Liver (tissue), 9 donors: ENCODE results near the gene OR51I2. TPM values are rescaled to one million over a fixed set of nuclear protein-coding genes. Genes with fewer than 3 reads are reported as not detected.

ENCODE experiments used
- DNase-seq: peaks from one replicate; pipeline ENCODE4 v3.0.0-alpha.2; 2017; ENCODE audit warnings: low spot score
- H3K27ac ChIP-seq, 2 donors: one replicate each; pipeline ENCODE4 v1.7.0; 2013; ENCODE audit warnings: inconsistent platforms in 2 of 2, low read length in 2 of 2, control low read depth in 1 of 2, low read depth in 1 of 2, mild to moderate bottlenecking in 1 of 2
- H3K27me3 ChIP-seq, 4 donors: one replicate each; pipeline versions ENCODE4 v1.6.1 to v1.7.0; 2013; ENCODE audit warnings: low read length in 3 of 4, inconsistent platforms in 1 of 4, mild to moderate bottlenecking in 1 of 4, moderate library complexity in 1 of 4; ENCODE audit not compliant: control insufficient read depth in 4 of 4, insufficient read depth in 4 of 4
- H3K36me3 ChIP-seq, 4 donors: one replicate each; pipeline versions ENCODE4 v1.6.1 to v1.7.0; 2013; ENCODE audit warnings: low read length in 3 of 4, mild to moderate bottlenecking in 3 of 4, low read depth in 1 of 4, moderate library complexity in 1 of 4; ENCODE audit not compliant: control insufficient read depth in 4 of 4, insufficient read depth in 3 of 4
- H3K4me1 ChIP-seq, 4 donors: one replicate each; pipeline versions ENCODE4 v1.6.1 to v1.7.0; 2013; ENCODE audit warnings: low read length in 3 of 4, mild to moderate bottlenecking in 3 of 4, moderate library complexity in 1 of 4; ENCODE audit not compliant: control insufficient read depth in 4 of 4, insufficient read depth in 4 of 4
- H3K4me3 ChIP-seq, 3 donors: one replicate each; pipeline versions ENCODE4 v1.6.1 to v1.7.0; 2013; ENCODE audit warnings: low read length in 3 of 3, control low read depth in 1 of 3, low read depth in 1 of 3, mild to moderate bottlenecking in 1 of 3
- H3K9ac ChIP-seq, 2 donors: one replicate each; pipeline ENCODE4 v1.7.0; 2013; ENCODE audit warnings: low read length in 2 of 2, mild to moderate bottlenecking in 2 of 2, moderate library complexity in 2 of 2, control low read depth in 1 of 2, low read depth in 1 of 2
- H3K9me3 ChIP-seq, 4 donors: one replicate each; pipeline versions ENCODE4 v1.6.1 to v1.7.0; 2013; ENCODE audit warnings: low read length in 3 of 4; ENCODE audit not compliant: control insufficient read depth in 4 of 4
- EGR1 ChIP-seq, 2 donors: IDR thresholded peaks; 2 replicates each; pipeline ENCODE4 v1.6.1; 2016 to 2018; ENCODE audit warnings: antibody characterized with exemption in 2 of 2, low read depth in 2 of 2
- FOXA1 ChIP-seq: IDR thresholded peaks from 2 replicates; pipeline ENCODE4 v1.6.1; 2016; ENCODE audit warnings: antibody characterized with exemption
- FOXA2 ChIP-seq: IDR thresholded peaks from 2 replicates; pipeline ENCODE4 v1.6.1; 2016; ENCODE audit warnings: antibody characterized with exemption
- GABPA ChIP-seq, 2 donors: IDR thresholded peaks in 1 of 2; conservative IDR thresholded peaks in 1 of 2; 2 replicates each; pipeline ENCODE4 v1.6.1; 2016; ENCODE audit warnings: antibody characterized with exemption in 2 of 2, mild to moderate bottlenecking in 1 of 2, moderate library complexity in 1 of 2
- HNF4A ChIP-seq, 2 donors: conservative IDR thresholded peaks; 2 replicates each; pipeline ENCODE4 v1.6.1; 2016; ENCODE audit warnings: antibody characterized with exemption in 2 of 2, mild to moderate bottlenecking in 2 of 2
- HNF4G ChIP-seq: IDR thresholded peaks from 2 replicates; pipeline ENCODE4 v1.6.1; 2016; ENCODE audit warnings: antibody characterized with exemption
- JUND ChIP-seq, 2 donors: IDR thresholded peaks; 2 replicates each; pipeline ENCODE4 v1.6.1; 2016; ENCODE audit warnings: antibody characterized with exemption in 2 of 2
- NR2F2 ChIP-seq: IDR thresholded peaks from 2 replicates; pipeline ENCODE4 v1.6.1; 2016; ENCODE audit warnings: antibody characterized with exemption
- RAD21 ChIP-seq, 2 donors: IDR thresholded peaks; 2 replicates each; pipeline ENCODE4 v1.6.1; 2016; ENCODE audit warnings: antibody characterized with exemption in 2 of 2, mild to moderate bottlenecking in 2 of 2
- RXRA ChIP-seq, 2 donors: IDR thresholded peaks; 2 replicates each; pipeline ENCODE4 v1.6.1; 2017 to 2018; ENCODE audit warnings: antibody characterized with exemption in 2 of 2, mild to moderate bottlenecking in 1 of 2
- SP1 ChIP-seq: IDR thresholded peaks from 2 replicates; pipeline ENCODE4 v1.6.1; 2018; ENCODE audit warnings: antibody characterized with exemption, mild to moderate bottlenecking
- TAF1 ChIP-seq: conservative IDR thresholded peaks from 2 replicates; pipeline ENCODE4 v1.6.1; 2016; ENCODE audit warnings: antibody characterized with exemption, mild to moderate bottlenecking
- WGBS: extraction: QIAGEN DNeasy Blood & Tissue Kit; methylation state at CpG from one replicate; pipeline ENCODE4 v1.1.7; 2013; 5-methylcytosine and 5-hydroxymethylcytosine counted together
- polyA plus RNA-seq, 2 donors: library from polyadenylated mRNA; stranded (reverse) in 1 of 2; unstranded in 1 of 2; fragments of 200-250 nt in 1 of 2; fragments of >200 nt in 1 of 2; fragmentation: Nextera tagmentation in 1 of 2; extraction: Ambion mirVana in 1 of 2; gene quantifications; one replicate each; pipeline versions ENCODE4 v1.2.1 to v1.2.3, GENCODE V29; 2013 to 2015
- total RNA-seq, 2 donors: library from RNA; depleted of rRNA; stranded (reverse); fragments of >200 nt; gene quantifications; one replicate each; pipeline ENCODE4 v1.2.3, GENCODE V29; 2014
- TF ChIP-seq, protein P1 (sequence below): IDR thresholded peaks from 2 replicates; pipeline ENCODE4 v1.6.1; 2016; ENCODE audit warnings: antibody characterized with exemption
- TF ChIP-seq, protein P2 (sequence below): fragments of 150-350 bp; IDR thresholded peaks from 2 replicates; pipeline ENCODE4 v1.5.1; 2017; ENCODE audit warnings: improper control_type of control experiment, low read depth, low read length; ENCODE audit not compliant: missing input control
- TF ChIP-seq, protein P3 (sequence below): IDR thresholded peaks from 2 replicates; pipeline ENCODE4 v1.6.1; 2016; ENCODE audit warnings: antibody characterized with exemption
- TF ChIP-seq, protein P4 (sequence below): IDR thresholded peaks from 2 replicates; pipeline ENCODE4 v1.6.1; 2016; ENCODE audit warnings: antibody characterized with exemption
- TF ChIP-seq, protein P5 (sequence below): IDR thresholded peaks from 2 replicates; pipeline ENCODE4 v1.6.1; 2016; ENCODE audit warnings: antibody characterized with exemption, mild to moderate bottlenecking
- donor health status: healthy.
- donor health status: healthy.
- donor health status: healthy.
- donor health status: healthy.
- donor health status: healthy.

OR51I2 gene
- total and polyA plus RNA-seq, 4 donors, result not detected

- H3K27ac ChIP-seq, result no peak overlapping the region
Observed at GRCh38 chr11:5486003-5486402, 36.9 kb downstream of the OR51I2 start.

DNA sequence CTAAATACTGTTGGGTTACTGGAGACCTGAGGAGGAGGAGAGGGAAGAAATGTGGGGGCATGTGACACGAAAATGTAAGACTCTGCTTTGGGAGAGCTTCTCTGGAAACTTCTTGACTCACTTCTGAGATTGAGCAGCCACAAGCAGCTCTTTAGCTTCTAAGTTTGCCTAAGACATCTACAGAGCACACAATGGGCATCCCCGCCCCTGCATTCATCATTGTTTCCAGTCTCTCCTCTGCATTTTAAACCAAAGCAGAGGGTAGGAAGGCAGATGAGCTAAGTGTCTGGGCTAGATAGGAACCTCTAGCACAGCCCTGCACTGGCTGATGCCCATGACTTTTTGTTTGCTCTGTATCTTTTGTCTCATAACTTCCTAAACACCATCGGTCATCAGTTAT lies 37.3 kb downstream of the OR51I2 start:
- H3K27me3 ChIP-seq, result peaks cover 0 to 4% (median 0%) of the 10 kb centered on the region in 4 donors
- no peak overlapping the region for H3K4me3 ChIP-seq
- H3K36me3 ChIP-seq, result no peaks in the 10 kb centered on the region
- H3K9ac ChIP-seq, result no peak overlapping the region
- no peak for DNase-seq
- TF ChIP-seq, protein P1, sequence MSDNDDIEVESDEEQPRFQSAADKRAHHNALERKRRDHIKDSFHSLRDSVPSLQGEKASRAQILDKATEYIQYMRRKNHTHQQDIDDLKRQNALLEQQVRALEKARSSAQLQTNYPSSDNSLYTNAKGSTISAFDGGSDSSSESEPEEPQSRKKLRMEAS, result no peak
- TF ChIP-seq, protein P2, sequence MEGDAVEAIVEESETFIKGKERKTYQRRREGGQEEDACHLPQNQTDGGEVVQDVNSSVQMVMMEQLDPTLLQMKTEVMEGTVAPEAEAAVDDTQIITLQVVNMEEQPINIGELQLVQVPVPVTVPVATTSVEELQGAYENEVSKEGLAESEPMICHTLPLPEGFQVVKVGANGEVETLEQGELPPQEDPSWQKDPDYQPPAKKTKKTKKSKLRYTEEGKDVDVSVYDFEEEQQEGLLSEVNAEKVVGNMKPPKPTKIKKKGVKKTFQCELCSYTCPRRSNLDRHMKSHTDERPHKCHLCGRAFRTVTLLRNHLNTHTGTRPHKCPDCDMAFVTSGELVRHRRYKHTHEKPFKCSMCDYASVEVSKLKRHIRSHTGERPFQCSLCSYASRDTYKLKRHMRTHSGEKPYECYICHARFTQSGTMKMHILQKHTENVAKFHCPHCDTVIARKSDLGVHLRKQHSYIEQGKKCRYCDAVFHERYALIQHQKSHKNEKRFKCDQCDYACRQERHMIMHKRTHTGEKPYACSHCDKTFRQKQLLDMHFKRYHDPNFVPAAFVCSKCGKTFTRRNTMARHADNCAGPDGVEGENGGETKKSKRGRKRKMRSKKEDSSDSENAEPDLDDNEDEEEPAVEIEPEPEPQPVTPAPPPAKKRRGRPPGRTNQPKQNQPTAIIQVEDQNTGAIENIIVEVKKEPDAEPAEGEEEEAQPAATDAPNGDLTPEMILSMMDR, result no peak
- H3K9me3 ChIP-seq, result no peaks in the 10 kb centered on the region
- H3K4me1 ChIP-seq, result no peaks in the 10 kb centered on the region
- H3K27ac ChIP-seq, result no peak overlapping the region
- WGBS, result 76% methylated on average over 3 of the region's 3 CpGs

More at GRCh38 chr11:5486003-5486402, 36.9 kb downstream of the OR51I2 start:
- no peaks in the 10 kb centered on the region for H3K9me3 ChIP-seq
- 84% methylated on average over 3 of the region's 3 CpGs for WGBS
- H3K4me3 ChIP-seq, result no peak overlapping the region
- H3K4me1 ChIP-seq, result no peaks in the 10 kb centered on the region
- no peak overlapping the region for H3K9ac ChIP-seq
- no peak for DNase-seq
- no peaks in the 10 kb centered on the region for H3K36me3 ChIP-seq
- TF ChIP-seq, protein P3, sequence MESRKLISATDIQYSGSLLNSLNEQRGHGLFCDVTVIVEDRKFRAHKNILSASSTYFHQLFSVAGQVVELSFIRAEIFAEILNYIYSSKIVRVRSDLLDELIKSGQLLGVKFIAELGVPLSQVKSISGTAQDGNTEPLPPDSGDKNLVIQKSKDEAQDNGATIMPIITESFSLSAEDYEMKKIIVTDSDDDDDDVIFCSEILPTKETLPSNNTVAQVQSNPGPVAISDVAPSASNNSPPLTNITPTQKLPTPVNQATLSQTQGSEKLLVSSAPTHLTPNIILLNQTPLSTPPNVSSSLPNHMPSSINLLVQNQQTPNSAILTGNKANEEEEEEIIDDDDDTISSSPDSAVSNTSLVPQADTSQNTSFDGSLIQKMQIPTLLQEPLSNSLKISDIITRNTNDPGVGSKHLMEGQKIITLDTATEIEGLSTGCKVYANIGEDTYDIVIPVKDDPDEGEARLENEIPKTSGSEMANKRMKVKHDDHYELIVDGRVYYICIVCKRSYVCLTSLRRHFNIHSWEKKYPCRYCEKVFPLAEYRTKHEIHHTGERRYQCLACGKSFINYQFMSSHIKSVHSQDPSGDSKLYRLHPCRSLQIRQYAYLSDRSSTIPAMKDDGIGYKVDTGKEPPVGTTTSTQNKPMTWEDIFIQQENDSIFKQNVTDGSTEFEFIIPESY, result no peak
- TF ChIP-seq, protein P1, result no peak
- TF ChIP-seq HNF4G, result no peak
- no peak for TF ChIP-seq RAD21 (IDR thresholded peaks at IDR 0.05)
- no peak for TF ChIP-seq SP1
- TF ChIP-seq, protein P4, sequence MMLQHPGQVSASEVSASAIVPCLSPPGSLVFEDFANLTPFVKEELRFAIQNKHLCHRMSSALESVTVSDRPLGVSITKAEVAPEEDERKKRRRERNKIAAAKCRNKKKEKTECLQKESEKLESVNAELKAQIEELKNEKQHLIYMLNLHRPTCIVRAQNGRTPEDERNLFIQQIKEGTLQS, result no peak
- no peak for TF ChIP-seq FOXA1
- TF ChIP-seq, protein P2, result no peak
- no peak for TF ChIP-seq JUND (IDR thresholded peaks at IDR 0.05)
- no peak for TF ChIP-seq HNF4A (conservative IDR thresholded peaks at IDR 0.05)
- TF ChIP-seq, protein P5, sequence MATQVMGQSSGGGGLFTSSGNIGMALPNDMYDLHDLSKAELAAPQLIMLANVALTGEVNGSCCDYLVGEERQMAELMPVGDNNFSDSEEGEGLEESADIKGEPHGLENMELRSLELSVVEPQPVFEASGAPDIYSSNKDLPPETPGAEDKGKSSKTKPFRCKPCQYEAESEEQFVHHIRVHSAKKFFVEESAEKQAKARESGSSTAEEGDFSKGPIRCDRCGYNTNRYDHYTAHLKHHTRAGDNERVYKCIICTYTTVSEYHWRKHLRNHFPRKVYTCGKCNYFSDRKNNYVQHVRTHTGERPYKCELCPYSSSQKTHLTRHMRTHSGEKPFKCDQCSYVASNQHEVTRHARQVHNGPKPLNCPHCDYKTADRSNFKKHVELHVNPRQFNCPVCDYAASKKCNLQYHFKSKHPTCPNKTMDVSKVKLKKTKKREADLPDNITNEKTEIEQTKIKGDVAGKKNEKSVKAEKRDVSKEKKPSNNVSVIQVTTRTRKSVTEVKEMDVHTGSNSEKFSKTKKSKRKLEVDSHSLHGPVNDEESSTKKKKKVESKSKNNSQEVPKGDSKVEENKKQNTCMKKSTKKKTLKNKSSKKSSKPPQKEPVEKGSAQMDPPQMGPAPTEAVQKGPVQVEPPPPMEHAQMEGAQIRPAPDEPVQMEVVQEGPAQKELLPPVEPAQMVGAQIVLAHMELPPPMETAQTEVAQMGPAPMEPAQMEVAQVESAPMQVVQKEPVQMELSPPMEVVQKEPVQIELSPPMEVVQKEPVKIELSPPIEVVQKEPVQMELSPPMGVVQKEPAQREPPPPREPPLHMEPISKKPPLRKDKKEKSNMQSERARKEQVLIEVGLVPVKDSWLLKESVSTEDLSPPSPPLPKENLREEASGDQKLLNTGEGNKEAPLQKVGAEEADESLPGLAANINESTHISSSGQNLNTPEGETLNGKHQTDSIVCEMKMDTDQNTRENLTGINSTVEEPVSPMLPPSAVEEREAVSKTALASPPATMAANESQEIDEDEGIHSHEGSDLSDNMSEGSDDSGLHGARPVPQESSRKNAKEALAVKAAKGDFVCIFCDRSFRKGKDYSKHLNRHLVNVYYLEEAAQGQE, result no peak
- no peak for TF ChIP-seq EGR1 (IDR thresholded peaks at IDR 0.05; ENCODE audit: low read depth in 2 of 2)
- no peak for TF ChIP-seq TAF1
- no peak for TF ChIP-seq RXRA (IDR thresholded peaks at IDR 0.05)
- no peak for TF ChIP-seq GABPA (IDR thresholded peaks at IDR 0.05 in 1 of 2, conservative IDR thresholded peaks at IDR 0.05 in 1 of 2)
- TF ChIP-seq FOXA2, result no peak
- no peak for TF ChIP-seq NR2F2
- H3K27me3 ChIP-seq, result peaks cover 0 to 4% (median 0%) of the 10 kb centered on the region in 4 donors
